Activated CD4-positive, alpha-beta T cell treated with anti-CD3 and anti-CD28 coated beads for 1 hour (primary cell): ENCODE data around the gene NFKB1.
"Not testable (repeated sequence)": the region's sequence is repeated elsewhere in the genome, so short reads cannot be mapped to it uniquely, and the experiment has no call there.

Experiments used
- DNase-seq: peaks from one replicate; pipeline ENCODE4 v3.0.0-alpha.2; 2020

Gene NFKB1

DNA sequence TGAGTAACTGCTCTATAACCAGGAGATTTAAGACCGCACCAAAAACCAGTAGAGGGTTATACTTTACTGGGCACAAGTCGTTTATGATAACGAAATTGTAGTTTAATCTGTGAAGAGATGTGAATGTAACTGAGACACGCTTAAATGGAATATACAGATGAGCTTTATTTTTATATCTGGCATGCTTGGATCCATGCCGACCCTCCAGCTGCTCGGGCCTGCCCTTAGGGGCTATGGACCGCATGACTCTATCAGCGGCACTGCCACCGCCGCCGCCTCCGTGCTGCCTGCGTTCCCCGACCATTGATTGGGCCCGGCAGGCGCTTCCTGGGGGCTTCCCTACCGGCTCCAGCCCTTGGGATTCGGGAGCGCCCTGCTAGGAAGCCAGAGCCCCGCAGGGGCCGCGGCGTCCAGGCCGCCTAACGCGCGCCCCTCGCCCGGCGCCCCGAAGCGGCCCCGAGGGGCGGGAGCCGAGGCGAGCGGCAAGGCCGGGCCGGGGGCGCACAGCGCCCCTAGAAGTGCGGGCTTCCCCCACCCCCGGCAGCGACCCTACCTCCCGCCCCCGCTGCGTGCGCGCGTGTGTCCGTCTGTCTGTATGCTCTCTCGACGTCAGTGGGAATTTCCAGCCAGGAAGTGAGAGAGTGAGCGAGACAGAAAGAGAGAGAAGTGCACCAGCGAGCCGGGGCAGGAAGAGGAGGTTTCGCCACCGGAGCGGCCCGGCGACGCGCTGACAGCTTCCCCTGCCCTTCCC is at the start of gene NFKB1:
Gene NFKB1, plus strand, starts transcription at position 664 of the 751 bp plus-strand sequence. CDS start 24,160 bp downstream, outside the sequence.
- DNase-seq = peak; percentile 81

DNA sequence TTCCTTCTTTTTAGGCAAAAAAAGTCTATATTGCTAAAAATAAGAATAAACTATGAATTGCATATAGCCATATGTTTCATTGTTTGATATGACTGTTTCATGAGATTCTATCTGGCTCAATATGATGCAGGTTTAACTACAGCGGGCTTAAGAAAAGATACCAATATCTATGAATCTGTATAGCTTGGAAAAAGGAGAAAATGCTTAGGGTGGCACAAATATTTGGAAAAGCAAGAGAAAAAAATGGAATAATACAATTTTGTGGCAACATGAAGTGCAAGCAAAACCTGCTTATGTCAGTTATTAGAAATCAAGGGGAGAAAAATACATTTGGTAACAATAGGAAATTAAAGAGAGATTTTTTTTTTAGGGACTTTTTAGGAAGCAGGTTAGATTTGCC is 48.3 kb upstream of the NFKB1 start:
- no peak for DNase-seq

- no peak for DNase-seq
Observed at GRCh38 chr4:102453827-102454226, 47.3 kb upstream of the NFKB1 start.

- DNase-seq = no peak
Observed at GRCh38 chr4:102454268-102454667, 46.9 kb upstream of the NFKB1 start.

- no peak for DNase-seq
Observed at GRCh38 chr4:102454981-102455685, 46.0 kb upstream of the NFKB1 start.

DNA sequence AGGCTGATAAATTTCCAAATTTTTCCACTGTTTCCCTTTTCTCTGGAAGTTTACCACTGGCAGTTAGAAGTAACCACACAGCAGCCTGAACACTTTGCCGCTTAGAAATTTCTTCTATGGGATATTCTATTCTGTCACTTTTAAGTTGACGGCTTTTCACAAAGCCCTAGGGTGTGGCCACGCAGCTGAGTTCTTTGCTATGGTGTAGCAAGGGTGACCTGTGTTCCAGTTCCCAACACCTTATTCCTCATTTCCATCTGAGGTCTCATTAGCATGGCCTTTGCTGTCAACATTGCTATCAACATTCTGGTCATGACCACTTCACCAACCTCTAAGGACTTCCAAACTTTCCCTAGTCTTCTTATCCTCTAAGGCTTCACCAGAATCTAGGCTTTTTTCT is 45.4 kb upstream of the NFKB1 start:
- DNase-seq = no peak

- DNase-seq = no peak
Observed at GRCh38 chr4:102466298-102466697, 34.9 kb upstream of the NFKB1 start.

DNA sequence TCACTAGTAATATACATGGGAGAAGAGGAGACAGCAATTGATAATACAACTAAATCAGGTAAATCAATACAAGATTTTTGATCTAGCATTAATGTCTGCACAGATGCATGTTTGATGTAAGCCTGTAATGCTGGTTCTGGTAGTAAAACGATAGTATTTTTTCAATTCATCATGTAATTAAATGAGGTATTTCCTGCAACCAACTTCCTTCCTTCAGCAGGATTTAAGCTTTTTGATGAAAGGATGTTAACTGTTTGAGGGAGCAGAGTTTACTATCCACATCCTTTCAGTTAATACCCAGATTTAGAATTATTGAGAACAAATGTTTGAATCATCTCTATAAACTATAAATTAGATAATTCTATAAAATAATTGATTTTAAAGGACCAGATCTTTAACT is 31.4 kb upstream of the NFKB1 start:
- no peak for DNase-seq

DNA sequence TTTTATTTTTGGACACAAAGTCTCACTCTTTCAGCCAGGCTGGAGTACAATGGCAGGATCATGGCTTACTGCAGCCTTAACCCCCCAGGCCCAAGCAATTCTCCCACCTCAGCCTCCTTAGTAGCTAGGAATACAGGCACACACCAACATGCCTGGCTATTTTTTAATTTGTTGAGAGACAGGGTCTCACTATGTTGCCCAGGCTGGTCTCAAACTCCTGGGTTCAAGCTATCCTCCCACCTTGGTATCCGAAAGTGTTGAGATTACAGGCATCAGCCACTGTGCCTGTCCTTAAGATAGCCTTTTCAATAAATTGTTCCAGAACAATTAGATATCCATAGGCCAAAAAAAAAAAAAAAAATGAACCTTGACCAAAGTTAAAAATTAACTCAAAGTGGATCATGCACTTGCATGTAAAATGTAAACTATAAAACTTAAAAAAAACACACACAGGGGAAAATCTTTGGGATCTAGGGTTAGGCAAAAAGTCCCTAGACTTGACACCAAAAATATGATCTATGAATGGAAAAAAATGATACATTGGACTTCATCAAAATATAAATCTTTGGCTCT is 28.6 kb upstream of the NFKB1 start:
- no peak for DNase-seq

GRCh38 chr4:102473476-102473875 is 27.7 kb upstream of the NFKB1 start:
- DNase-seq = no peak

DNA sequence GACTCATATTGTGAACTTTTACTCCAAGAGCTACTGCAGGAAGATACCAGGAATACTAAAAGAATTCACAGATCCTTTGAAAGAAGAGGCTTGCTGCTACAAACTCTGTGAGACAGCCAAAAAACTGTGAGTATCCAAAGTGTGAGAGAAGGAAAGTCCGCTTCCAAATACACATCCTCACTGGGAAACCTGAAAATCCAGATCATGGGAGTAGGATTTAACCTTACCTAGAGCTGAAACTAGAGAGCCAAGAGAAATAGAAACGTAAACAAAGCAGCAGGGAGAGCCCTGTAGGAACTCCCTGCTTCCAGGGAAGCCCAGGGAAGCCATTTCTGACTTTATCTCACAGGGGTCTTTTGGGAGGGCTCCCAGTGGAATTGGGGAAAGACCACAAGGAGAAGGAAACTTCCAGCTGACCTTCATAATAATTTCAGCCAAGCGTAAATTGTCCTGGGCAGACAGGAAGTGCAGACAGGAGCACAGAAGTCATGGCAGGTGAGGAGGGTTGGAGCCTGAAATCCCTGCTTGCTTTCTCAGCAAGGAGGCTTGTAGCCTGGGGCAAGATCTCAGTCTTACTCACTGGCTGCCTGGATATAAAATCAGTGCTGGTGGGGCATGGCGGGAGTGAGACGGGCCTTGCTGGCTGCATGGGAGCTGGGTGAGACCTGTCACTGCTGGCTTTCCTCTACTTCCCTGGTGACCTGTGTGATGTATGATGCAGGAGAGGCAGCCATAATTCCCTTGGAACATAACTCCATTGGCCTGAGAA is 26.2 kb upstream of the NFKB1 start:
- DNase-seq = no peak

DNA sequence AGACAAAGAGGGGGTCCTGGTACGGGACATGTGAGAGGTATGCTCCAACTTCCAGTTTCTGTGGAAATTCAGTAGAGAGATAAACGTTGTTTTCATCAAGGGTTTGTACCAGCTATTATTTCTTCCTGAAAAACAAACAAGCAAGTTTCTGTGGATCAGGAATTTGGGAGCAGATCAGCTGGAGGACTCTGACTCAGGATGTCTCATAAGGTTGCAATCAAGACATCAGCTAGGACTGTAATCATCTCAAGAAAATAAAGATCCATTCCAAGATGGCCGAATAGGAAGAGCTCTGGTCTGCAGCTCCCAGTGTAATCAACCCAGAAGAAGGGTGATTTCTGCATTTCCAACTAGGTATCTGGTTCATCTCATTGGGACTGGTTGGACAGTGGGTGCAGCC is 23.5 kb upstream of the NFKB1 start:
- DNase-seq = no peak

GRCh38 chr4:102478186-102478585 is 23.0 kb upstream of the NFKB1 start:
- DNase-seq = no peak

GRCh38 chr4:102479832-102480231 is 21.3 kb upstream of the NFKB1 start:
- DNase-seq = not testable (repeated sequence)

GRCh38 chr4:102483120-102483519 is 18.0 kb upstream of the NFKB1 start:
- no peak for DNase-seq

DNA sequence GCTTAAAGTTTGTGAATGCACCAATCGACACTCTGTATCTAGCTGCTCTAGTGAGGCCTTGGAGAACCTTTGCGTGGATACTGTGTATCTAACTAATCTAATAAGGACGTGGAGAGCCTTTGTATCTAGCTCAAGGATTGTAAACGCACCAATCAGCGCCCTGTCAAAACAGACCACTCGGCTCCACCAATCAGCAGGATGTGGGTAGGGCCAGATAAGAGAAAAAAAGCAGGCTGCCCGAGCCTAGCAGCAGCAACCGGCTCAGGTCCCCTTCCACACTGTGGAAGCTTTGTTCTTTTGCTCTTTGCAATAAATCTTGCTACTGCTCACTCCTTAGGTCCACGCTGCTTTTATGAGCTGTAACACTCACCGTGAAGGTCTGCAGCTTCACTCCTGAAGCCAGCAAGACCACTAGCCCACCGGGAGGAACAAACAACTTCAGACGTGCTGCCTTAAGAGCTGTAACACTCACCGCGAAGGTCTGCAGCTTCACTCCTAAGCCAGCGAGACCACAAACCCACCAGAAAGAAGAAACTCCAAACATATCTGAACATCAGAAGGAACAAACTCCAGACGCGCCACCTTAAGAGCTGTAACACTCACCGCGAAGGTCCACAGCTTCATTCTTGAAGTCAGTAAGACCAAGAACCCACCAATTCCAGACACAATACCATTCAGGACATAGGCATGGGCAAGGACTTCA is 17.0 kb upstream of the NFKB1 start:
- not testable (repeated sequence) for DNase-seq

DNA sequence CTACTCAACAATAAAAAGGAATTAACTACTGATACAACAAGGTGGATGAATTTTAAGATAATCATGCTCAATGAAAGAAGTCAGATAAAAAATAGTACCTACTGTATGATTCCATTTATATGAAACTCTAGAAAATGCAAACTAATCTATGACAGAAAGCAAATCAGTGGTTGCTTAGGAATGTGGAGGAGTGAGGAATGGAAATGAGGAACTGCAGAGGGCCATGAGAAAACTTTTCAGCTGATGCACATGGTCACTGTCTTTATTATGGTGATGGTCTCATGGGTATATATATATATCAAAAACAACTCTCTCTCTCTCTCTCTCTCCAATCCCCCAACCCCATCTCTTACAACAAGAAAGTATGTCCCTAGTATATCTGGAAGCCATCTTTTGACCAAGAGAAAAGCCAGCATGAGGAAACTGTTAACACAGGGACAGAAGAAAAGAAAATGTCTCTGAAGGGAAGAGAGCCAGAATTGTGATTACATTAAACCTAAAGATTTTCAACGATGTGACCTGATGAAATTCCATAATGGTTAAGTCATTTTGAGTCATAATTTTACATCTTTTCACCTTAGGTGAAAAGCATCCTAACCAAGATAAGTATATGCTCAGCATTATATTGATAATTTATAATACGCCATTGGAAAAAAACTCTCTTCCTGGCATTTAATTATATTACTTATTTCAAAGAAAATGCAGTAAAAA is 8.5 kb upstream of the NFKB1 start:
- DNase-seq = no peak

GRCh38 chr4:102493257-102493656 is 7.9 kb upstream of the NFKB1 start:
- no peak for DNase-seq

- DNase-seq = no peak
Observed at GRCh38 chr4:102493794-102494193, 7.4 kb upstream of the NFKB1 start.

GRCh38 chr4:102494603-102495002 is 6.6 kb upstream of the NFKB1 start:
- no peak for DNase-seq

- DNase-seq = no peak
Observed at GRCh38 chr4:102497986-102498385, 3.2 kb upstream of the NFKB1 start.

GRCh38 chr4:102500352-102500695 is 835 bp upstream of the NFKB1 start:
- no peak for DNase-seq

DNA sequence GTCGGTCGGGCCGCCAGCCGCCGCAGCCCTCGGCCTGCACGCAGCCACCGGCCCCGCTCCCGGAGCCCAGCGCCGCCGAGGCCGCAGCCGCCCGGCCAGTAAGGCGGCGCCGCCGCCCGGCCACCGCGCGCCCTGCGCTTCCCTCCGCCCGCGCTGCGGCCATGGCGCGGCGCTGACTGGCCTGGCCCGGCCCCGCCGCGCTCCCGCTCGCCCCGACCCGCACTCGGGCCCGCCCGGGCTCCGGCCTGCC is 213 bp downstream of the NFKB1 start:
- DNase-seq = no peak
